GM19043 (cell line): Measurements from ENCODE around the gene KCNJ5.

ENCODE experiments used
- ATAC-seq: cut with Tn5 transposase; IDR thresholded peaks from one replicate; pipeline ENCODE4 v1.9.1; 2021; ENCODE audit warnings: low read depth; ENCODE audit not compliant: unreplicated experiment

Gene KCNJ5

GRCh38 chr11:128868841-128869671 is 22.1 kb upstream of the KCNJ5 start:
- ATAC-seq = no peak

GRCh38 chr11:128871168-128871610 is 20.0 kb upstream of the KCNJ5 start:
- no peak for ATAC-seq

- no peak for ATAC-seq
Measured at GRCh38 chr11:128872094-128872493, 19.1 kb upstream of the KCNJ5 start.

GRCh38 chr11:128872594-128872993 is 18.6 kb upstream of the KCNJ5 start:
- no peak for ATAC-seq

- ATAC-seq = no peak
Measured at GRCh38 chr11:128874427-128874826, 16.7 kb upstream of the KCNJ5 start.

- no peak for ATAC-seq
Measured at GRCh38 chr11:128876133-128876650, 15.0 kb upstream of the KCNJ5 start.

- no peak for ATAC-seq
Measured at GRCh38 chr11:128877726-128878125, 13.4 kb upstream of the KCNJ5 start.

GRCh38 chr11:128878455-128878854 is 12.7 kb upstream of the KCNJ5 start:
- no peak for ATAC-seq

- ATAC-seq = no peak
Measured at GRCh38 chr11:128879817-128880216, 11.3 kb upstream of the KCNJ5 start.

- no peak for ATAC-seq
Measured at GRCh38 chr11:128881221-128881620, 9.9 kb upstream of the KCNJ5 start.

- ATAC-seq = no peak
Measured at GRCh38 chr11:128882451-128882850, 8.7 kb upstream of the KCNJ5 start.

- no peak for ATAC-seq
Measured at GRCh38 chr11:128884054-128884453, 7.1 kb upstream of the KCNJ5 start.

- ATAC-seq = peak; percentile 81
Measured at GRCh38 chr11:128884703-128885338, 6.3 kb upstream of the KCNJ5 start.

- no peak for ATAC-seq
Measured at GRCh38 chr11:128886406-128887124, 4.6 kb upstream of the KCNJ5 start.

- ATAC-seq = no peak
Measured at GRCh38 chr11:128888034-128888985, 2.8 kb upstream of the KCNJ5 start.

- ATAC-seq = no peak
Measured at GRCh38 chr11:128889657-128890213, 1.4 kb upstream of the KCNJ5 start.

- ATAC-seq = no peak
Measured at GRCh38 chr11:128890216-128890542, 977 bp upstream of the KCNJ5 start.

GRCh38 chr11:128891913-128892398 is 800 bp downstream of the KCNJ5 start:
- no peak for ATAC-seq

- no peak for ATAC-seq
Measured at GRCh38 chr11:128892866-128893565, 1.9 kb downstream of the KCNJ5 start.
